Stimulated activated CD4-positive, alpha-beta T cell treated with anti-CD3 and anti-CD28 coated beads, Interleukin-4, amount 100 ng/mL, for 24 hours (primary cell): ENCODE measurements around the gene OGDH.

Experiments
- DNase-seq: peaks from one replicate; pipeline ENCODE4 v3.0.0-alpha.2; 2020

OGDH gene

GRCh38 chr7:44621750-44622103 lies 15.3 kb downstream of the OGDH start:
- no peak for DNase-seq

DNA sequence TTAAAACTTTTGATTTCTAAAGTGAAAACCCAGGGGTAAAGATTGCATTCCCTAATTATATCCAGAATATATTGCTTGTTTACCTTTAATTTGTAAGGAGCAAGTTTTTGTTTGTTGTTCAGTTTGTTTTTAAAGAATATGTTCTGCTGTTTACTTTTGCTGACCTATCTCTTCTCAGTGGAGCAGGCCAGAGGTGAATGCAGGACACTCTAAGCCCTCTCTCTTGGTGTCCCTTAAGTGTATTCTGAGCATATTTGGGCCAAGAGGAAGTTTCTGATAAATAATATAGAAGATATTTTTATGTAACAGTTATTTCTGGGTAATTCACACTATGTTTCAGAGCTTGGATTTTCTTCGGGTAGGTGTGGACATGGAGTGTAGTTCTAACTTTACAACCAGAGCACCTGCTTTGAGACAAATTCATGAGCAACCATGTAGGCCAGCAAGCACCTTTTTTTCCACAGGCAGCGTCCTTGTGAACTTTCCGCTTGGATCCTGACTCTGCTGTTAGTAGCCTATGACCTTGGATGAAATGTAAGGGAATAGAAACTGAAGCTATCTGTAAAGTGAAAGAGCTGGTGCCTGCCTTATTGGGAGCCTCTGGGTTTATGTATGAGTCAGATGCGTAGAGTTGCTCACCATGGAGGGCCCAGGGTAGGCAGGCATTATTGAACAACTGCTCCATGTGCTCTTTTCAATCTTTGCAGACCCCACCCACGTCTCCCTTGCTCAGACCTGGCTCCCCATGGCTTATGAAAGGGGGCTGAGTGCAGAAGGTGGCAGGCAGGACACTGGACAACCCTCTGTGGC lies 16.1 kb downstream of the OGDH start:
- DNase-seq, result peak; percentile 64

DNA sequence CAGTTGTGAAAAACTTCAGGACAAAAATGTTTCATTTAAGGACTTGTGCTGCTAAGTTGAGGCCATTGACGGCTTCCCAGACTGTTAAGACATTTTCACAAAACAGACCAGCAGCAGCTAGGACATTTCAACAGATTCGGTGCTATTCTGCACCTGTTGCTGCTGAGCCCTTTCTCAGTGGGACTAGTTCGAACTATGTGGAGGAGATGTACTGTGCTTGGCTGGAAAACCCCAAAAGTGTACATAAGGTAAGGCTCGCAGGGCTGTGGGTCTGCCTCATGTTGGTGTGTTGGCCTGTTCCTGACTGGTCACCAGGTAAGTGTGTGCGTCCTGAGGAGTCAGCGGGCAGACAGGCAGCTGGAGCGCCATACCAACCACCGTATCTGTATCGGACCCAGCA lies 17.9 kb downstream of the OGDH start:
- DNase-seq, result no peak

- DNase-seq, result no peak
Observed at GRCh38 chr7:44625526-44626471, 19.4 kb downstream of the OGDH start.

- DNase-seq, result no peak
Observed at GRCh38 chr7:44626620-44627019, 20.2 kb downstream of the OGDH start.

- no peak for DNase-seq
Observed at GRCh38 chr7:44629829-44630522, 23.5 kb downstream of the OGDH start.

DNA sequence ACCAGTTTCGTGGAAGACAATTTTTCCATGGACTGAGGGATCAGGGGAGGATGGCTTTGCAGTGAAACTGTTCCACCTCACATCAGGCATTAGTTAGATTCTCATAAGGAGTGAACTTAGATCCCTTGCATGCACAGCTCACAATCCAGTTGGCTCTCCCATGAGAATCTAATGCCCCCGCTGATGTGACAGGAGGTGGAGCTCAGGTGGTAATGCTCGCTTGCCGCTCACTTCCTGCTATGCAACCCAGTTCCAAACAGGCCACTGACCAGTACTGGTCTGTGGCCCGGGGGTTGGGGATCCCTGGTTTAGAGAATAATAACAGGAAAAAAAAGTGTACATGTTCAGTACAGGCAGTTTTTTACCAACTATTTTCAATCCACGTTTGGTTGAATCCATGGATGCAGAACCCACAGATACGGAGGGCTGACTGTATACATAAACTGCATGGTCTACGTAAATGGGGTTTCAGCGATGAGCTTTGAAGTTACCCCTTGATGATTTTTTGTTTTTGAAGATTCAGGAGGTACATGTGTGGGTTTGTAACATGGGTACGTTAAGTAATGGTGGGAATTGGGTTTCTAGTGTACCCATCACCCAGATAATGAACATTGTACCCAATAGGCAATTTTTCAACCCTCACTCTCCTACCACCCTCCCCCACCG lies 24.5 kb downstream of the OGDH start:
- DNase-seq, result no peak

DNA sequence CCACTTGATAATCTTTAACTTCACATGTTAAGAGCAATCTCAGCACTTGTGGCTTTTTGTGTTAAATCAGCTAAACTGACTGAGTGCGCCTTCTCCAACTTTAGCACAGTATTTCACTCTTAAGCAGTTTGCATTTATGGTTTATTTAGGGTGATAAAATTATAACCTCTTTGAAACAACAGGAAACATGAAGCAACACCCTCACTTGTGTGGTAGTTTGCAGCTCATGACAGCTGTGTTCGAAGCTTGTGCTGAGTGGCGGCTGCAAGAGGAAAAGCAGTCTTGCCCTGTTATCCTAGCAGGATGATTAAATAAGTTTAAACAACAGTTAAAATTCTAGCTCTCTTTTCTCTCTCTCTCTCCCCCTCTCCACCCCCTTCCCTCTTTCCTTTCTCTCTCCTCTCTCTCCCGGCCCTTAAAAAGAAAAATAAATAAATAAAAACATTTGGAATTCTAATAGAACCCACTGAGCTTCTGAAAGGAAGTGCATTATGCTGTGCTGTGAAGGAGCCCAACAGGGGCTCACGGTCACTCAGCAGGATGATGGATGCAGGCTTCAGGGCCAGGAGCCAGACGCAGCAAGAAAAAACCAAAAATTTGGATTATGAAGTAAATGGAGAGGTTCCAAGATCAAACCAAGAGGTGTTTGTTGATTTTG lies 25.2 kb downstream of the OGDH start:
- no peak for DNase-seq

GRCh38 chr7:44632196-44632595 lies 25.8 kb downstream of the OGDH start:
- no peak for DNase-seq

- peak; percentile 77 for DNase-seq
Observed at GRCh38 chr7:44633254-44634186, 27.1 kb downstream of the OGDH start.

DNA sequence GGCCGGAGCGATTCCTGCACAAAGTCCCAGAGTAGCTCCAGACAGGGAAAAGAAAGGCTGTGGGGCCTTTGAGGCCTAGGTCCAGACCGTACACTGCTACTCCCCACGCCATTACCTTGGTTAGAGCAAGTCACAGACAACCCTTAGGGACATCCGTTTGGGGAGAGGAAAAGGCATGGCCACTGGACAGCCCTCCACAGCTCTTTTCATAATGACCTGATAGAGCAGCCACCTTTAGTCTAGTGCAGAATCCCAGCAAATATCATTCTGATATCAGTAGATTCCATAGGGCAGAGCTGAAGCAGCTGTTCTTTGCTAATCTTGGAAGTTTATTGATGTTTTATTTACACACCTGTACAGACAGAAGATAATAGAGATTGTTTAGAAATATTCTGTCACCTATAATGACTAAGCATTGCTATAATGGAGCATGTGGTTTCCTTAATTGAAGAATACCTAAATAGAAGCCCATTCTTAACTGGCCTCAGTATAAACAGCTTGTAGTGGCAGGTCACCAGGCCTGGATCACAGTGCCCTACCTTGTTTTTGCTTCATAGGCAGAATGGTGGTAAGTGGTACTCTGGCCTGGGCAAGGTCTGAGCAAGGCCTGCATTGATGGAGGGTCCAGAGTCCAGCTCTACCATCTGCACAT lies 27.9 kb downstream of the OGDH start:
- no peak for DNase-seq

GRCh38 chr7:44634839-44635591 lies 28.6 kb downstream of the OGDH start:
- no peak for DNase-seq

DNA sequence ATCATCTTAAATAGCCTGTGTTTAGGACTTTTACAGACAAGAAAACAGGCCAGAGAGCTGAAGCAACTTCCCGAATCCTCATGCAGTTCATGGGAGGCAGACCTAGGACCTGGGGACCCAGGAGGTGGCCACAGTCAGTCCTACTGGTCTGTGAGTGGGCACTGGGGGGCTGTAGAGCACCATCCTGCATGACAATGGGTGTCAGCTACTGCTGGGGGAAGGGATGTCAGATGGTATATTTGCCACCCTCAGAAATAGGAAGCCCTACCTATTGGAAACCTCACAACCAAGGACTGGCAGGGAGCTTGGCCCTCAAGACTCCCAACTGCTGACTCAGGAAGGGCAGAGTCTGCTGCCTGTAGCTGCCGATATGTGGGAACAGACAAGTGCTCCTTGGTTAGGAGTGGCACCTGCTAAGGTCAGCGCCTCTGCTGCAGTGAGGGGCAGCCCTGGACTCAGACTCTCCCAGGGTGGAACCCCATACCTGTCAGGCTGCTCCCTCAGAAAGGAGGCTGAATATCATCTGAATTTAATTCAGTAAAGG lies 29.7 kb downstream of the OGDH start:
- DNase-seq, result no peak

DNA sequence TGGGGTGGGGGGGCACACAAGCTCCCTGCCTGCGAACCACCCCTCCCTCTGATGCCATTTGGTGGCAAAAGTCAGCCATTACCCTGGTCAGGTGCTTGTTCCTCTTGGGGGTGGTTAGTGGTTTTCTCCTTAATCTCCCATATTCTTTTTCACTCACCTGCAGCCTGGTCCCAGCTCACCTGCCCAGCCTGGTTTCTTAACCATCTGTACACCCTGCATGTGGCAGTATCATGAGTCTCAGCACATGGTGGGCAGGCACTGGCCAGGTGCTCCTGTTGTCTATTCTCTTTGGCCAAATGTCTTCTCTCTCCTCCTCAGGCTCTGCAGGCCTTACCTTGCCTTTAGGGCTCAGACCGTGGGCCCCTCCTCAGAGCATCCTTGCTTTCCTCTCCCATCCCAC lies 30.5 kb downstream of the OGDH start:
- DNase-seq, result no peak

- DNase-seq, result peak; percentile 83
Observed at GRCh38 chr7:44637788-44638594, 31.6 kb downstream of the OGDH start.

DNA sequence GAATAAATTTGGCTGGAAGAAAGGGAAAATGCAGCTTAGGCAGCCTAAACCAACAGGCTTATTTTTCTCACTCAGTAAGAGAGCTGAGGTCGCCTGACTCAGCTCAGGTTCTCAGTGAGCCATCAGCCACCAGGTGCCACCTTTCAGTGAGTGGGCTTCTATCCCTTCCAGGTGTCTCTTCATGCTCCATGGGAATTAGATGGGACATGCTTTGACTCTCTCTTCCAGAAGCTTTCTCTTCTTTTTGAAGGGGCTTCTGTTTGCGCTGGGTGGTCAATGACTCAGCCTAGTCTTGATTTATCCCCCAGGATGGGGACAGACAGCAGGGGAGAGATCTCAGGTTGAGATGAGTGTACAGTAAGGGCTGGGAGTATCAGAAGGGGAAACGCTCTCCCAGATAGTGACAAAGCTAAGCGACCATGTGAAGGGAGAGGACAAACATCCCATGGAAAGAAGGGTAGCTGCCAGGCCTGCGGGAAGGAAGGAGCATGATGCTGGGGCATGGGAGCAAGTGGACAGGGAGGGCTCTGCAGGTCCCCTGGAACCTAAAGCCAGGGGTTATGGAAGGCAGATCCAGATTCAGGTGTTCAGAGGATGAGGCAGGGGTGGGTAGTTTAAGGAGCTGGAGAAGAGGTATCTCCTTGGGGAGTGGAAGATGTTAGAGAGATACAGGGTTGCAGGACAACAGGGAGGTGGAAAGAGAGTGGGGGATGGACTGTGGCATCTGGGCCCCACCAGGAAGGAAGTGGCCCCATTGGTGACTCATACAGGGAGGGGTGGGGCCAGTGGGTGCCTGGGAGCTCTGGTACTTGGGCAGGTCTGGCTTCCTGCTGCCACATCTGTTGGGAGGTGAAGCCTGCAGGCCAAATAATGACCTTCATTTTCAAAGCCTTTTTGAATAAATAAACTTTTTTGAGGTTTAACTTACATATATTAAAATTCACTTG lies 32.5 kb downstream of the OGDH start:
- peak; percentile 86 for DNase-seq

- no peak for DNase-seq
Observed at GRCh38 chr7:44639671-44640321, 33.4 kb downstream of the OGDH start.
